GM18861 (cell line): ENCODE measurements around the gene DYNC2H1.

Experiments
- ATAC-seq: cut with Tn5 transposase; IDR thresholded peaks from one replicate; pipeline ENCODE4 v1.9.1; 2021; ENCODE audit not compliant: unreplicated experiment

Gene DYNC2H1

GRCh38 chr11:103525069-103525468 is 415.8 kb downstream of the DYNC2H1 start:
- ATAC-seq = no peak

DNA sequence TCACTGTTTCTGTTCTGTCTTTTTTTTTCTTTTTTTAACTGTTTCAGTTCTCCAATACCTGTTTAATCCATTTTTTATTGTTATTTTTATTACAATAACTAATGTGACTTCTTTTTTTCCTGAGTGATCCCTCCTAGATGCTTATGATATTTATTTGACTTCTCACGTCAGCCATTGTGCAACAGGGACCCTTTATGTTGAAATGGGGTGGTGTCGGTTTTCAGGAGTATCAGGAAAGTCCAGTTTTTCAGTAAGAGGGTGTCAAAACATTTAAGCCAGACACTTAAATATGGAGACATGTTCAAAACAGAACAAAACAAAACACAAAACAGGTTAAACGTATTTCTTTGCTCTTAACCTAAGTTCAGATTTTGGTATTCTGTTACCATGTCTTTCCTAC is 418.8 kb downstream of the DYNC2H1 start:
- ATAC-seq = no peak

DNA sequence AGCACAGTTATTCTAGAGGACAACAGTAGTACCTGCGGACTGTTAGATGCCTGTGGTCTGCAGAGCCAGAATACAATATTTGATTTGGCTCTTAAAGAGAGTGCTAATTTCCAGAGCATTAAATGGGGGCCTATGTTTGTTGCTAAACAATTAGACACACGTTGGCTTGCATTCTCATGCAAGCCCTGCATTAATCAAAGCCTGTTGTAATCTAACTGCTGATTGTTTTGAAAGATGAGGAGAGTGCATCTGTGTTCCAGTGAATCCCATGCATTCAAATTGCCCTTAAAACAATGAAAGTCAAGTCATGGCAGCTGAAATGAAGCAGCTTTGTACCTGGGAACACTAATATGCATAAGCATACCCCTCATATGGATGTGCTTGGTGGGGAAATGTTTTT is 419.4 kb downstream of the DYNC2H1 start:
- no peak for ATAC-seq

DNA sequence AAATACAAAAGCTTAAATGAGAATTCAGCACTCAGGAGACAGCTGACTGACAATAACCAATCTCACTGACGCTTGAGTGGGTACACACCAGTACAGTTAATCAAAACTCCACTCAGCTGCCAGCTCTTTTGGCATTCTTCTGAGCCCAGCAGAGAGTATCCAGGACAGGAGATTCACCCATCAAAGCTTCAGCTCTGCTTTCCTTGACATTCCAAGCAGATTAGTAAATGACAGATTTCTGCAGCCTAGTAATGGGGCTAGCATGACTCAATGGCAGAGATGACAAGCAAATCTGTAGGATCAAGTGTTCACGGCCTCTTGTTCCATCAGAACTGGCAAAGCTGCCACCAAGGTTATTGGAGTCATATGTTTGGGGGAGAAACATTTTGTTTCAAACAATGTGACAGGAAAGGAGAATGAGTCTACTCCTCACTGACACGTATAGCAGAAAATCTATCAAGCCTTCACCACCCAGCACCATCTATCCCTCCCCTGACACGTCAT is 420.0 kb downstream of the DYNC2H1 start:
- no peak for ATAC-seq
